ENCODE data around the gene RNF220.

RNF220 gene

GRCh38 chr1:44631647-44632539 lies 226.8 kb downstream of the RNF220 start (continued):
- TF ChIP-seq ZNF266 (tag by site-specific recombination; IDR thresholded peaks at IDR 0.05; ENCODE audit: low read depth): no peak
- no peak for TF ChIP-seq ZNF311 (tag by site-specific recombination; IDR thresholded peaks at IDR 0.05; ENCODE audit: borderline replicate concordance)
- TF ChIP-seq, protein P1, sequence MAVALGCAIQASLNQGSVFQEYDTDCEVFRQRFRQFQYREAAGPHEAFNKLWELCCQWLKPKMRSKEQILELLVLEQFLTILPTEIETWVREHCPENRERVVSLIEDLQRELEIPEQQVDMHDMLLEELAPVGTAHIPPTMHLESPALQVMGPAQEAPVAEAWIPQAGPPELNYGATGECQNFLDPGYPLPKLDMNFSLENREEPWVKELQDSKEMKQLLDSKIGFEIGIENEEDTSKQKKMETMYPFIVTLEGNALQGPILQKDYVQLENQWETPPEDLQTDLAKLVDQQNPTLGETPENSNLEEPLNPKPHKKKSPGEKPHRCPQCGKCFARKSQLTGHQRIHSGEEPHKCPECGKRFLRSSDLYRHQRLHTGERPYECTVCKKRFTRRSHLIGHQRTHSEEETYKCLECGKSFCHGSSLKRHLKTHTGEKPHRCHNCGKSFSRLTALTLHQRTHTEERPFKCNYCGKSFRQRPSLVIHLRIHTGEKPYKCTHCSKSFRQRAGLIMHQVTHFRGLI (tag by site-specific recombination; IDR thresholded peaks at IDR 0.05): 0 out of 2 replicates have a peak, but pooled peaks have one; percentile 11
- no peak for TF ChIP-seq ZNF114 (tag by site-specific recombination; IDR thresholded peaks at IDR 0.05)
- TF ChIP-seq ZSCAN30 (tag by site-specific recombination; IDR thresholded peaks at IDR 0.05): 0 out of 2 replicates have a peak, but pooled peaks have one; percentile 55
- peak; percentile 38; the same call in 1 of the 2 replicates for TF ChIP-seq KLF9 (tag by site-specific recombination; IDR thresholded peaks at IDR 0.05; ENCODE audit: low read depth)
- TF ChIP-seq ZNF837 (tag by site-specific recombination; IDR thresholded peaks at IDR 0.05): no peak
- TF ChIP-seq, protein P2, sequence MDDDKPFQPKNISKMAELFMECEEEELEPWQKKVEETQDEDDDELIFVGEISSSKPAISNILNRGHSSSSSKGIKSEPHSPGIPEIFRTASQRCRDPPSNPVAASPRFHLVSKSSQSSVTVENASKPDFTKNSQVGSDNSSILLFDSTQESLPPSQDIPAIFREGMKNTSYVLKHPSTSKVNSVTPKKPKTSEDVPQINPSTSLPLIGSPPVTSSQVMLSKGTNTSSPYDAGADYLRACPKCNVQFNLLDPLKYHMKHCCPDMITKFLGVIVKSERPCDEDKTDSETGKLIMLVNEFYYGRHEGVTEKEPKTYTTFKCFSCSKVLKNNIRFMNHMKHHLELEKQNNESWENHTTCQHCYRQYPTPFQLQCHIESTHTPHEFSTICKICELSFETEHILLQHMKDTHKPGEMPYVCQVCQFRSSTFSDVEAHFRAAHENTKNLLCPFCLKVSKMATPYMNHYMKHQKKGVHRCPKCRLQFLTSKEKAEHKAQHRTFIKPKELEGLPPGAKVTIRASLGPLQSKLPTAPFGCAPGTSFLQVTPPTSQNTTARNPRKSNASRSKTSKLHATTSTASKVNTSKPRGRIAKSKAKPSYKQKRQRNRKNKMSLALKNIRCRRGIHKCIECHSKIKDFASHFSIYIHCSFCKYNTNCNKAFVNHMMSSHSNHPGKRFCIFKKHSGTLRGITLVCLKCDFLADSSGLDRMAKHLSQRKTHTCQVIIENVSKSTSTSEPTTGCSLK (tag by site-specific recombination; IDR thresholded peaks at IDR 0.05): no peak
- TF ChIP-seq ZNF174 (tag by site-specific recombination; IDR thresholded peaks at IDR 0.05): no peak
- TF ChIP-seq PRDM10 (tag by site-specific recombination; IDR thresholded peaks at IDR 0.05): peak; percentile 49; the same call in 1 of the 2 replicates
- peak; percentile 74; the same call in 1 of the 2 replicates for TF ChIP-seq ZBTB20 (tag by site-specific recombination; IDR thresholded peaks at IDR 0.05)
- no peak for TF ChIP-seq ZNF558 (tag by site-specific recombination; IDR thresholded peaks at IDR 0.05)
- no peak for TF ChIP-seq TRIM28 (IDR thresholded peaks at IDR 0.05; ENCODE audit: borderline replicate concordance, low read length)
- TF ChIP-seq ATF2 (tag by site-specific recombination; IDR thresholded peaks at IDR 0.05; ENCODE audit: low read depth): no peak
- TF ChIP-seq ZNF302 (tag by site-specific recombination; IDR thresholded peaks at IDR 0.05; ENCODE audit: low read depth): no peak
- TF ChIP-seq SP7 (tag by site-specific recombination; IDR thresholded peaks at IDR 0.05): peak; percentile 75
- peak; percentile 61; the same call in 1 of the 2 replicates for TF ChIP-seq KLF16 (tag by site-specific recombination; IDR thresholded peaks at IDR 0.05)
- TF ChIP-seq ZBTB44 (tag by site-specific recombination; IDR thresholded peaks at IDR 0.05): peak; percentile 54; the same call in 1 of the 2 replicates
- TF ChIP-seq ZNF23 (tag by site-specific recombination; IDR thresholded peaks at IDR 0.05; ENCODE audit: borderline replicate concordance): no peak
- TF ChIP-seq EGR2 (tag by site-specific recombination; IDR thresholded peaks at IDR 0.05; ENCODE audit: low read depth): peak; percentile 88
- TF ChIP-seq ZNF157 (tag by site-specific recombination; IDR thresholded peaks at IDR 0.05): no peak
- TF ChIP-seq ZNF473 (tag by site-specific recombination; IDR thresholded peaks at IDR 0.05): no peak
- TF ChIP-seq, protein P3, sequence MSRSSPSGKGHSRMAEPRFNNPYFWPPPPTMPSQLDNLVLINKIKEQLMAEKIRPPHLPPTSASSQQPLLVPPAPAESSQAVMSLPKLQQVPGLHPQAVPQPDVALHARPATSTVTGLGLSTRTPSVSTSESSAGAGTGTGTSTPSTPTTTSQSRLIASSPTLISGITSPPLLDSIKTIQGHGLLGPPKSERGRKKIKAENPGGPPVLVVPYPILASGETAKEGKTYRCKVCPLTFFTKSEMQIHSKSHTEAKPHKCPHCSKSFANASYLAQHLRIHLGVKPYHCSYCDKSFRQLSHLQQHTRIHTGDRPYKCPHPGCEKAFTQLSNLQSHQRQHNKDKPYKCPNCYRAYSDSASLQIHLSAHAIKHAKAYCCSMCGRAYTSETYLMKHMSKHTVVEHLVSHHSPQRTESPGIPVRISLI (tag by site-specific recombination; IDR thresholded peaks at IDR 0.05): no peak
- TF ChIP-seq ZNF664 (tag by site-specific recombination; IDR thresholded peaks at IDR 0.05): no peak
- TF ChIP-seq GLIS1 (tag by site-specific recombination; IDR thresholded peaks at IDR 0.05): peak; percentile 69
- no peak for TF ChIP-seq ZSCAN16 (tag by site-specific recombination; IDR thresholded peaks at IDR 0.05)
